ENCODE results near the gene CDKAL1. TPM values are rescaled to one million over a fixed set of nuclear protein-coding genes. Genes with fewer than 3 reads are reported as not detected.
"Not testable (repeated sequence)": the region's sequence is repeated elsewhere in the genome, so short reads cannot be mapped to it uniquely, and the experiment has no call there.

Gene CDKAL1
- total RNA-seq, 4 donors from 2014 or later: 13.5 to 21.2 (median 17.3) TPM

DNA sequence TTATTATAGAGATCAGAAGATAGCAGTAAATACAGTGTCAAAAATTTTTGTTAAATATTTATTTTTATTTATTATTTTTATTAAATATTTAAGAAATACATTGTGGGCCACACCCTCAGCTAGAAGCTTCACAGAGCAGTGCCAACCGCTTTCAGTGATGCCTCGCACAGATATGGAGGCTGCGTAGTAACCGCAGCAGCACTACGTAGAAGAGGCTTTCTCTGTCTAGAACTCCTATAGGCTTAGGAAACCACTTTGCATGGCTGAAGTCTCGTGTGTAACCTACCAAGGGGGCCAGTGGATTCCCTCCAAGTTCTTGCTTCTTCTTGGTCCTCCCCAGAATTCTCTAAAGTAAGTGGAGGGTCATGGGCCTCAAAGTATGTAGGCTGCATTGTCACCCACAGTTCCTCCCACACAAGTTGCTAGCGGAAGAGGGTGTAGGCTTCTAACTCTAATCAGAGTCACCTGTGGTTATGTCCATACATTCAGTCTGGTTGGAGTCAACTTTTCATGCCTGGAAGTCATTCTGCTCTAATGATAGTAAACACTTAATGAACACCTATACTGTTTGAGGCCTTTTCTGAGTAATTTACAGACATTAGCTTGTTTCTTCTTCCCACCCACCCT lies 285.6 kb downstream of the CDKAL1 start:
- Histone ChIP-seq H3K36me3 (peaks cover 0 to 10% (median 0%) of the 10 kb centered on the region in 3 donors), H3K4me1 (peaks cover 0 to 4% (median 0%) of the 10 kb centered on the region in 4 donors), H3K27me3 (no peaks in the 10 kb centered on the region), H3K27ac (no peak overlapping the region), H3K4me3 (no peak overlapping the region), H3K9me3 (no peaks in the 10 kb centered on the region)
- no peak for TF ChIP-seq POLR2A (IDR thresholded peaks at IDR 0.05)
- TF ChIP-seq, protein P1, sequence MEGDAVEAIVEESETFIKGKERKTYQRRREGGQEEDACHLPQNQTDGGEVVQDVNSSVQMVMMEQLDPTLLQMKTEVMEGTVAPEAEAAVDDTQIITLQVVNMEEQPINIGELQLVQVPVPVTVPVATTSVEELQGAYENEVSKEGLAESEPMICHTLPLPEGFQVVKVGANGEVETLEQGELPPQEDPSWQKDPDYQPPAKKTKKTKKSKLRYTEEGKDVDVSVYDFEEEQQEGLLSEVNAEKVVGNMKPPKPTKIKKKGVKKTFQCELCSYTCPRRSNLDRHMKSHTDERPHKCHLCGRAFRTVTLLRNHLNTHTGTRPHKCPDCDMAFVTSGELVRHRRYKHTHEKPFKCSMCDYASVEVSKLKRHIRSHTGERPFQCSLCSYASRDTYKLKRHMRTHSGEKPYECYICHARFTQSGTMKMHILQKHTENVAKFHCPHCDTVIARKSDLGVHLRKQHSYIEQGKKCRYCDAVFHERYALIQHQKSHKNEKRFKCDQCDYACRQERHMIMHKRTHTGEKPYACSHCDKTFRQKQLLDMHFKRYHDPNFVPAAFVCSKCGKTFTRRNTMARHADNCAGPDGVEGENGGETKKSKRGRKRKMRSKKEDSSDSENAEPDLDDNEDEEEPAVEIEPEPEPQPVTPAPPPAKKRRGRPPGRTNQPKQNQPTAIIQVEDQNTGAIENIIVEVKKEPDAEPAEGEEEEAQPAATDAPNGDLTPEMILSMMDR (IDR thresholded peaks at IDR 0.05): no peak
- TF ChIP-seq EP300 (IDR thresholded peaks at IDR 0.05): no peak
- WGBS, 2 donors: 96% methylated on average over 7 of the region's 7 CpGs
- DNase-seq (ENCODE audit: low spot score in 2 of 2): no peak

DNA sequence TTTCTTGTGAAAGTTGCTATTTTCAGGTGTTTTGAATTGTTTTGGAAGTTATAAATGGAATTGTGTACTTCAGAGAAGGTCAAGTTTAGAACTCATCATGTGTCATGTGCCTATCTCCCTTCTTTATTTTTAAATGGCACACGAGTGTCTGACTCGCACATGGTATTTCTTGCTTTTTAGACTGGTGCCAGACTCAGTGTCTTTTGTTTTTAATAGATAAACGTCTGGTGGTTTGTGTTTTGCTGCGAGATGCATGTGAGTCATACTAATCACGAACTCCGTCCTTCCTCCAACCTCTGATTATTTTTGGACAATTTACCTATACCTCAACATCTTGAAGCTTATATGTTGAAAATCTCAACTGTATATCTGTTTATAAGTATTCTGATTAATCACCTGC lies 292.1 kb downstream of the CDKAL1 start:
- no peak for DNase-seq (ENCODE audit: low spot score in 2 of 2)
- Histone ChIP-seq H3K27me3 (no peaks in the 10 kb centered on the region), H3K4me3 (no peak overlapping the region), H3K9me3 (no peaks in the 10 kb centered on the region), H3K27ac (peak overlapping the region in 2 of 4 donors; percentile 18 to 58), H3K36me3 (peaks cover 0 to 8% (median 0%) of the 10 kb centered on the region in 3 donors), H3K4me1 (peaks cover 0 to 29% (median 4%) of the 10 kb centered on the region in 4 donors)
- TF ChIP-seq EP300 (IDR thresholded peaks at IDR 0.05) (no peak), POLR2A (IDR thresholded peaks at IDR 0.05) (no peak)
- TF ChIP-seq, protein P1 (IDR thresholded peaks at IDR 0.05): no peak
- WGBS, 2 donors: 51 to 58% methylated on average over 6 of the region's 6 CpGs

DNA sequence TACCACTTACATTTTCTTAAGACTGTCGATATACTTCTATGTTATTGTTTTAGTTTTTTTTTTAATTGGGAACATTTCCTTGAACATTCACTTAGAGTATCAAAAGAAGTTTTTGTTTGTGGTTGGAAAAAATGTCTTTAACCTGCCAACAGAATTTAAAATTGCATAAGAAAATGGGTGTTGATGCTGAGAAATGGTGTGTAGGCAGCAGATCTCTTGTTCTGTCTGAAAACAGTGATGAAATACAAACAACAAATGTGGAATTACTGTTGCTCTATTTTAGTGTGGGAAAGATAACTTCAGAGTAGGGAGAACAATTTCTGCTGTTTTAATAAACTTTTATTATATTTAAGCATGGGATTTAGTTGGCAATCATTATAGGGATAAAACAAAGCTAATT lies 293.5 kb downstream of the CDKAL1 start:
- TF ChIP-seq, protein P1 (IDR thresholded peaks at IDR 0.05): no peak
- TF ChIP-seq EP300 (IDR thresholded peaks at IDR 0.05): peak in 1 of 2 donors; percentile 67
- Histone ChIP-seq H3K9me3 (no peaks in the 10 kb centered on the region), H3K4me1 (peaks cover 0 to 29% (median 4%) of the 10 kb centered on the region in 4 donors), H3K4me3 (no peak overlapping the region), H3K27me3 (no peaks in the 10 kb centered on the region), H3K27ac (peak overlapping the region in 2 of 4 donors; percentile 57 to 75), H3K36me3 (peaks cover 0 to 11% (median 0%) of the 10 kb centered on the region in 3 donors)
- 22 to 27% methylated on average over 1 of the region's 1 CpG for WGBS, 2 donors
- DNase-seq (ENCODE audit: low spot score in 2 of 2): no peak

DNA sequence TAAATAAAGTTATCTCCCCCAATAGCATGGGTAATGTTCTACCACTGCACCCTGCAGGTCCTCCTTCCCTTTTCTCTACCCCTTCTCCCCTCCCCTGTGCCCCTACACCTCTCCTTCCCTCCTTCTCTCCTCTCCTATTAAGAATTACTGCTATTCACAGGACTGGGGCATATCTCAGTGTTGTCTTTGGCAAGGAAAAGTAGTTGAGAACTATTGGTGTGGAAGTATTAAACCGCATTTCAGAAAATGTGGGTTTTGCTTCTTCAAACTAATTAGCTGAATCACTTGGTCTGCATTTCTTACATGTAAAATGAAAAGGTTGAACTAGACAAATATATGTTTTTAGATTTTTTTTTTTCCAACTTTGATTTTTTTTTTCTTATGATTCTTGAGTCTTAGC lies 296.3 kb downstream of the CDKAL1 start:
- WGBS, 2 donors: 80 to 84% methylated on average over 1 of the region's 1 CpG
- H3K4me3 ChIP-seq: no peak overlapping the region
- DNase-seq (ENCODE audit: low spot score in 2 of 2): no peak
- peaks cover 0 to 29% (median 4%) of the 10 kb centered on the region in 4 donors for H3K4me1 ChIP-seq
- H3K36me3 ChIP-seq: peaks cover 0 to 4% (median 0%) of the 10 kb centered on the region in 3 donors
- H3K9me3 ChIP-seq: no peaks in the 10 kb centered on the region
- TF ChIP-seq EP300 (IDR thresholded peaks at IDR 0.05) (no peak), POLR2A (IDR thresholded peaks at IDR 0.05) (no peak)
- TF ChIP-seq, protein P1 (IDR thresholded peaks at IDR 0.05): no peak
- no peak overlapping the region for H3K27ac ChIP-seq
- no peaks in the 10 kb centered on the region for H3K27me3 ChIP-seq

DNA sequence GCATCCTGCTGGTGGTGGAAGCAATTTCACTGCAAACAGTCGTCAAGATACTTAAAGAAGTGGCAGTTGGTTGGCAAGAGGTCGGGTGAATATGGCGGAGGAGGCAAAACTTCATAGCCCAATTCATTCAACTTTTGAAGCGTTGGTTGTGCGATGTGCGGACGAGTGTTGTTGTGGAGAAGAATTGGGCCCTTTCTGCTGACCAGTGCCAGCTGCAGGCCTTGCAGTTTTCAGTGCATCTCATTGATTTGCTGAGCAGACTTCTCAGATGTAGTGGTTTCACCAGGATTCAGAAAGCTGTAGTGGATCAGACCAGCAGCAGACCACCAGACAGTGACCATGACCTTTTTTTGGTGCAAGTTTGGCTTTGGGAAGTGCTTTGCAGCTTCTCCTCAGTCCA lies 297.0 kb downstream of the CDKAL1 start:
- WGBS, 2 donors: 95 to 96% methylated on average over 7 of the region's 7 CpGs
- not testable (repeated sequence) for H3K9me3 ChIP-seq; H3K27me3 ChIP-seq; H3K27ac ChIP-seq; H3K36me3 ChIP-seq; DNase-seq (ENCODE audit: low spot score in 2 of 2); H3K4me3 ChIP-seq
- peaks cover 0 to 22% (median 2%) of the 10 kb centered on the region in 4 donors for H3K4me1 ChIP-seq

Data from tibial nerve (tissue), 4 donors.